DOHH2 (cell line): Measurements from ENCODE around the gene FBXL5.

Experiments used
- H3F3A ChIP-seq: fragments of 200-600 bp; sonication (generic), shearing (Covaris generic); 2 replicates; pipeline ENCODE4 v1.6.0; 2016; ENCODE audit warnings: antibody characterized with exemption, mild to moderate bottlenecking; ENCODE audit not compliant: control insufficient read depth, insufficient read depth
- H3K27ac ChIP-seq: fragments of 200-600 bp; sonication (generic); 2 replicates; pipeline ENCODE4 v1.5.1; 2014; ENCODE audit warnings: low read depth, mild to moderate bottlenecking, low read length, moderate library complexity
- H3K27me3 ChIP-seq: fragments of 200-600 bp; sonication (generic); 2 replicates; pipeline ENCODE4 v1.6.1; 2014; ENCODE audit warnings: mild to moderate bottlenecking, low read length, mixed read lengths; ENCODE audit not compliant: control insufficient read depth
- H3K36me3 ChIP-seq: fragments of 200-600 bp; sonication (generic); 2 replicates; pipeline ENCODE4 v1.6.1; 2014; ENCODE audit warnings: mild to moderate bottlenecking, low read length, moderate library complexity, mixed read lengths; ENCODE audit not compliant: control insufficient read depth
- H3K4me1 ChIP-seq: fragments of 200-600 bp; sonication (generic); 2 replicates; pipeline ENCODE4 v1.6.1; 2014; ENCODE audit warnings: mild to moderate bottlenecking, low read length, mixed read lengths; ENCODE audit not compliant: control insufficient read depth
- H3K4me2 ChIP-seq: fragments of 200-600 bp; sonication (generic); 2 replicates; pipeline ENCODE4 v1.6.0; 2014; ENCODE audit warnings: mild to moderate bottlenecking, low read length, moderate library complexity
- H3K4me3 ChIP-seq: fragments of 200-600 bp; sonication (generic); 2 replicates; pipeline ENCODE4 v1.5.1; 2014; ENCODE audit warnings: mild to moderate bottlenecking, low read length, mixed read lengths
- H3K79me2 ChIP-seq: fragments of 200-600 bp; sonication (generic); 2 replicates; pipeline ENCODE4 v1.6.1; 2014; ENCODE audit warnings: mild to moderate bottlenecking, low read length, mixed read lengths; ENCODE audit not compliant: control insufficient read depth
- H3K9me2 ChIP-seq: fragments of 200-600 bp; sonication (generic); replicated peaks from 2 replicates; pipeline ENCODE4 v1.6.1; 2014; ENCODE audit warnings: mild to moderate bottlenecking, low read length, mixed read lengths; ENCODE audit not compliant: control insufficient read depth
- H3K9me3 ChIP-seq: fragments of 200-600 bp; sonication (generic); 2 replicates; pipeline ENCODE4 v1.6.1; 2014; ENCODE audit warnings: antibody characterized with exemption, low read length, mixed read lengths; ENCODE audit not compliant: control insufficient read depth, insufficient read depth
- H4K20me1 ChIP-seq: fragments of 200-600 bp; sonication (generic); 2 replicates; pipeline ENCODE4 v1.6.0; 2014; ENCODE audit warnings: low read depth, mild to moderate bottlenecking, antibody characterized with exemption, low read length, moderate library complexity; ENCODE audit not compliant: control insufficient read depth, insufficient read depth
- EZH2phosphoT487 ChIP-seq: fragments of 200-600 bp; sonication (generic); IDR thresholded peaks from 2 replicates; pipeline ENCODE4 v1.6.1; 2017; ENCODE audit warnings: borderline replicate concordance, mild to moderate bottlenecking, antibody characterized with exemption, low read length, moderate library complexity, mixed read lengths
- TF ChIP-seq, protein P1 (sequence below): fragments of 200-600 bp; sonication (generic); IDR thresholded peaks from one replicate; pipeline ENCODE4 v1.5.1; 2014; ENCODE audit warnings: antibody characterized with exemption, mild to moderate bottlenecking, low read depth, low read length; ENCODE audit not compliant: poor library complexity, severe bottlenecking

Gene FBXL5

DNA sequence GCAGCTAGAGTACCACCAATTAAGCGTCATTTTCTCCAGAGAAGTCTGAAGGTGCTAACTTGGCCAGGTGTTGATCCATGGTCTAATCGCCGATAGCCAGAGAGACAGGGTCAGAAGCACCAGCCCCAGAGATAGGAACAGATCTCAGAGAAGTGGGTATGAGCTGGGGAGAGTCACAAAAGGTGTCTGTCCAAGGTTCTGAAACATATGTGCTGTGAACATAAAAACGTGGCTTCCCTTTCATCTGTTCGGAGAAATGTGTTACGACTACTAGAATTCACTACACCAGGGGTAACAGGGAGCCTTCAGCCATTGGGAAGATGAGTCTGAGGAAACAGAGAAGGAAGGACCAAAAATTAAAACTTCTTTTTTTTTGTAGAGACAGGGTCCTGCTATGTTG, 91.3 kb downstream of the FBXL5 start:
- Histone ChIP-seq H3K9me2 (no peaks in the 10 kb centered on the region), H3F3A (no peaks in the 10 kb centered on the region), H3K27me3 (no peaks in the 10 kb centered on the region), H3K79me2 (no peaks in the 10 kb centered on the region), H3K4me3 (no peak overlapping the region), H3K36me3 (no peaks in the 10 kb centered on the region), H4K20me1 (no peaks in the 10 kb centered on the region), H3K9me3 (no peaks in the 10 kb centered on the region), H3K4me1 (no peaks in the 10 kb centered on the region), H3K27ac (no peak overlapping the region), H3K4me2 (no peak overlapping the region)
- TF ChIP-seq EZH2phosphoT487 = no peak
- TF ChIP-seq, protein P1, sequence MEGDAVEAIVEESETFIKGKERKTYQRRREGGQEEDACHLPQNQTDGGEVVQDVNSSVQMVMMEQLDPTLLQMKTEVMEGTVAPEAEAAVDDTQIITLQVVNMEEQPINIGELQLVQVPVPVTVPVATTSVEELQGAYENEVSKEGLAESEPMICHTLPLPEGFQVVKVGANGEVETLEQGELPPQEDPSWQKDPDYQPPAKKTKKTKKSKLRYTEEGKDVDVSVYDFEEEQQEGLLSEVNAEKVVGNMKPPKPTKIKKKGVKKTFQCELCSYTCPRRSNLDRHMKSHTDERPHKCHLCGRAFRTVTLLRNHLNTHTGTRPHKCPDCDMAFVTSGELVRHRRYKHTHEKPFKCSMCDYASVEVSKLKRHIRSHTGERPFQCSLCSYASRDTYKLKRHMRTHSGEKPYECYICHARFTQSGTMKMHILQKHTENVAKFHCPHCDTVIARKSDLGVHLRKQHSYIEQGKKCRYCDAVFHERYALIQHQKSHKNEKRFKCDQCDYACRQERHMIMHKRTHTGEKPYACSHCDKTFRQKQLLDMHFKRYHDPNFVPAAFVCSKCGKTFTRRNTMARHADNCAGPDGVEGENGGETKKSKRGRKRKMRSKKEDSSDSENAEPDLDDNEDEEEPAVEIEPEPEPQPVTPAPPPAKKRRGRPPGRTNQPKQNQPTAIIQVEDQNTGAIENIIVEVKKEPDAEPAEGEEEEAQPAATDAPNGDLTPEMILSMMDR = no peak

DNA sequence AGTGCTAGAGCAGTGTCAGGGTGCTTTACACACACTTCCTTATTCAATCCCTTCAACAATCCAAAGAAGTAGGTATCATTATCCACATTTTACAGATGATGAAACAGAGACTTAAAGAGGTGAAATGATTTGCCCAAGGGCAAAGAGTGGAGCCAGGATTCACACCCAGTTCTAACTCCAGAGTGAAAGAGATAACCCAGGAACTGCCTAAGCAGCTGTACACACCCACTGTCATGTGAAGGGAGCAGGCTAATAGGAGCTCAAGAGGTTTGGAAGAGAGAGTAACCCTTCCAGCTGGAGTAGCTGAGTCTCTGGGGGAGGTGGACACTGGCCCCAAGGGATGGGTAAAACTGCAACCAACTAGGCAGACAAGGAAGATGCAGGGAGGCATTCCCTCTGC, 92.5 kb downstream of the FBXL5 start:
- H3K4me3 ChIP-seq = no peak overlapping the region
- no peaks in the 10 kb centered on the region for H3K9me3 ChIP-seq
- no peaks in the 10 kb centered on the region for H3K9me2 ChIP-seq
- no peaks in the 10 kb centered on the region for H3F3A ChIP-seq
- no peak overlapping the region for H3K27ac ChIP-seq
- TF ChIP-seq, protein P1 = no peak
- no peak for TF ChIP-seq EZH2phosphoT487
- H3K36me3 ChIP-seq = no peaks in the 10 kb centered on the region
- H3K79me2 ChIP-seq = no peaks in the 10 kb centered on the region
- no peak overlapping the region for H3K4me2 ChIP-seq
- H4K20me1 ChIP-seq = no peaks in the 10 kb centered on the region
- no peaks in the 10 kb centered on the region for H3K27me3 ChIP-seq
- no peaks in the 10 kb centered on the region for H3K4me1 ChIP-seq

DNA sequence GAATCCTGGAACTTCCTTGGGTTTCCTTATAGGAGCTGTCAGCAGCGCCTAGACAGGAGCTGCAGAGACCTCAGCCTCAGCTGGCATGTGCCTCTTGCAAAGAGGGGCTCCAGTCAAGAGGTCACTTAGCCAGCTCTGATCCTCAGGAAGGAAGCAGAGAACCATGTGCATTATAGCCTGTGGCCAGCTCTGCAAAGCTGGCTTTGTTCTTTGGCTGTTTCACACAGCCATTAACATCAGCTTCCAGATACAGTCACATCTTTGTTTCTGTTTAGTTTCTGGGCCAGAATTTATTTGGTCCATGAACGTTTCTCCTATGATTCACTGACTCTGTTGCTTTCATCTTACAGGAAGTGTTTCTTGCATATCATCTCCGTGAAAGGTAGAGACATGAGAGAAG, 93.0 kb downstream of the FBXL5 start:
- Histone ChIP-seq H3F3A (no peaks in the 10 kb centered on the region), H3K36me3 (no peaks in the 10 kb centered on the region), H3K4me1 (no peaks in the 10 kb centered on the region), H3K9me3 (no peaks in the 10 kb centered on the region), H3K27me3 (no peaks in the 10 kb centered on the region), H3K79me2 (no peaks in the 10 kb centered on the region), H4K20me1 (no peaks in the 10 kb centered on the region), H3K9me2 (no peaks in the 10 kb centered on the region), H3K4me3 (no peak overlapping the region), H3K4me2 (no peak overlapping the region), H3K27ac (no peak overlapping the region)
- TF ChIP-seq EZH2phosphoT487 = no peak
- TF ChIP-seq, protein P1 = no peak

DNA sequence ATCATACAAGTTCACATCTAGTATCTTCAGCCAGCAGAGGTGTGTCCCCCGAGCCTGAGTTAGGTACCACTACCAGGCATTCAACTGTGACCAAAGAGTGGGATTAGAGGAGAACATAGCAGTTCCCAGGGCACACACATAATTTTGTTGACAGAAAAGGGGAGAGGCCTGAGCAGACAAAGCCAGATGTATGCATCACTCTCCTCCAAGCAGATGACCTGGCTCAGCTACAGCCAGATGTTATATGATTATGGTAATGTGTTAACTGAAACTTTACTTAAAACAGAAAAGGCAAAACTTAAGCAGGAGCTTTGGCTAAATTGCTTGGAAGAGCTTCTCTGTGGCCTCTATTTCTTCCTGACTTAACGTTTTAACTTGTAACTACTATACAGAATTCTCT, 96.6 kb downstream of the FBXL5 start:
- no peaks in the 10 kb centered on the region for H3K36me3 ChIP-seq
- H3K27ac ChIP-seq = no peak overlapping the region
- H3K79me2 ChIP-seq = no peaks in the 10 kb centered on the region
- H3K27me3 ChIP-seq = no peaks in the 10 kb centered on the region
- no peaks in the 10 kb centered on the region for H3K4me1 ChIP-seq
- no peak for TF ChIP-seq EZH2phosphoT487
- TF ChIP-seq, protein P1 = no peak
- H3F3A ChIP-seq = no peaks in the 10 kb centered on the region
- no peaks in the 10 kb centered on the region for H3K9me3 ChIP-seq
- H4K20me1 ChIP-seq = no peaks in the 10 kb centered on the region
- H3K4me3 ChIP-seq = no peak overlapping the region
- H3K4me2 ChIP-seq = no peak overlapping the region
- no peaks in the 10 kb centered on the region for H3K9me2 ChIP-seq
